Spleen (tissue), 7 donors: ENCODE measurements around the gene GNL3.
"Not testable (repeated sequence)": the region's sequence is repeated elsewhere in the genome, so short reads cannot be mapped to it uniquely, and the experiment has no call there.

Source experiments
- CTCF ChIP-seq, 11 experiments: fragments of 200-600 bp in 7 of 11; fragments of 450-650 bp in 4 of 11; sonication (generic) in 4 of 11; IDR thresholded peaks in 8 of 11; conservative IDR thresholded peaks in 3 of 11; 1 replicate in 7 of 11; 2 replicates in 4 of 11; pipeline versions ENCODE4 v1.4.0 to v1.8.0; 2016 to 2021; ENCODE audit warnings: antibody characterized with exemption in 11 of 11, inconsistent platforms in 4 of 11, mild to moderate bottlenecking in 1 of 11
- POLR2A ChIP-seq, 3 donors: fragments of 450-650 bp; IDR thresholded peaks; one replicate each; pipeline ENCODE4 v1.5.1; 2017; ENCODE audit warnings: antibody characterized with exemption in 3 of 3, mild to moderate bottlenecking in 1 of 3
- POLR2AphosphoS5 ChIP-seq, 3 donors: sonication (generic); formaldehyde crosslinking; IDR thresholded peaks; one replicate each; pipeline ENCODE4 v1.5.1; 2017; ENCODE audit warnings: antibody characterized with exemption in 3 of 3
- donor health status: DM: no; HTN: no; CAD: no; lungs with moderate emphysema.
- donor health status: DM: no; HTN: no; CAD: no.
- donor health status: DM: no; HTN: no; CAD: no.

- not testable (repeated sequence) for TF ChIP-seq POLR2A (IDR thresholded peaks at IDR 0.05); CTCF (IDR thresholded peaks at IDR 0.05 in 8 of 11, conservative IDR thresholded peaks at IDR 0.05 in 3 of 11); POLR2AphosphoS5 (IDR thresholded peaks at IDR 0.05)
Observed at GRCh38 chr3:52728753-52729152, 42.9 kb downstream of the GNL3 start.
